Retina (tissue), 1 donor: ENCODE data around the gene INPP5B.
A peak's percentile ranks its signal among the peaks of the same experiment; 100 is the strongest.

Source experiments
- DNase-seq: peaks from one replicate; pipeline ENCODE4 v3.0.0-alpha.2; 2016

The INPP5B gene

GRCh38 chr1:37866491-37866890 lies 80.4 kb downstream of the INPP5B start:
- DNase-seq, result no peak

- DNase-seq, result no peak
Observed at GRCh38 chr1:37865348-37866120, 81.3 kb downstream of the INPP5B start.

- DNase-seq, result no peak
Observed at GRCh38 chr1:37862330-37862729, 84.5 kb downstream of the INPP5B start.

GRCh38 chr1:37861151-37861550 lies 85.7 kb downstream of the INPP5B start:
- DNase-seq, result no peak

GRCh38 chr1:37860346-37860666 lies 86.5 kb downstream of the INPP5B start:
- no peak for DNase-seq

GRCh38 chr1:37859507-37860345 lies 87.1 kb downstream of the INPP5B start, which contains the start of gene MTF1:
Gene MTF1 (minus strand): TSS chr1:37859592. CDS start chr1:37857658, 1,934 bp downstream.
- DNase-seq, result peak; percentile 99

GRCh38 chr1:37858931-37859506 lies 87.8 kb downstream of the INPP5B start:
- no peak for DNase-seq

- no peak for DNase-seq
Observed at GRCh38 chr1:37854406-37854805, 92.4 kb downstream of the INPP5B start.

- DNase-seq, result no peak
Observed at GRCh38 chr1:37853157-37853556, 93.7 kb downstream of the INPP5B start.

GRCh38 chr1:37851782-37852210 lies 95.1 kb downstream of the INPP5B start:
- no peak for DNase-seq

- no peak for DNase-seq
Observed at GRCh38 chr1:37851262-37851661, 95.6 kb downstream of the INPP5B start.

- DNase-seq, result no peak
Observed at GRCh38 chr1:37850352-37850955, 96.4 kb downstream of the INPP5B start.

- DNase-seq, result no peak
Observed at GRCh38 chr1:37849480-37849879, 97.4 kb downstream of the INPP5B start.

GRCh38 chr1:37846647-37847339 lies 100.1 kb downstream of the INPP5B start:
- no peak for DNase-seq

GRCh38 chr1:37845786-37846185 lies 101.1 kb downstream of the INPP5B start:
- no peak for DNase-seq

GRCh38 chr1:37845049-37845646 lies 101.7 kb downstream of the INPP5B start:
- DNase-seq, result no peak

GRCh38 chr1:37844536-37844935 lies 102.3 kb downstream of the INPP5B start:
- no peak for DNase-seq

GRCh38 chr1:37841652-37842051 lies 105.2 kb downstream of the INPP5B start:
- no peak for DNase-seq

- no peak for DNase-seq
Observed at GRCh38 chr1:37840711-37841110, 106.1 kb downstream of the INPP5B start.

- DNase-seq, result no peak
Observed at GRCh38 chr1:37839676-37840075, 107.2 kb downstream of the INPP5B start.

GRCh38 chr1:37836788-37837187 lies 110.1 kb downstream of the INPP5B start:
- DNase-seq, result no peak

- no peak for DNase-seq
Observed at GRCh38 chr1:37831809-37832208, 115.0 kb downstream of the INPP5B start.
